Testis (tissue), 3 donors: ENCODE data around the gene CHIT1. TPM values are rescaled to one million over a fixed set of nuclear protein-coding genes. Genes with fewer than 3 reads are reported as not detected.

Experiments used
- DNase-seq: peaks from one replicate; pipeline ENCODE4 v3.0.0-alpha.2; 2019
- H3K27ac ChIP-seq, 2 donors: fragments of 200-600 bp; sonication (generic); one replicate each; pipeline ENCODE4 v1.5.1; 2019
- H3K27me3 ChIP-seq: fragments of 200-600 bp; sonication (generic); one replicate; pipeline ENCODE4 v1.5.1; 2019
- H3K36me3 ChIP-seq: fragments of 200-600 bp; sonication (generic); one replicate; pipeline ENCODE4 v1.5.1; 2017; ENCODE audit warnings: low read depth; ENCODE audit errors: missing control alignments
- H3K4me1 ChIP-seq: fragments of 200-600 bp; sonication (generic); one replicate; pipeline ENCODE4 v1.5.1; 2019
- H3K4me3 ChIP-seq, 2 donors: fragments of 200-600 bp; sonication (generic); one replicate each; pipeline ENCODE4 v1.5.1; 2017 to 2019
- H3K9me3 ChIP-seq: fragments of 200-600 bp; sonication (generic); one replicate; pipeline ENCODE4 v1.5.1; 2017
- CTCF ChIP-seq, 3 experiments: fragments of 450-650 bp in 2 of 3; fragments of 200-600 bp in 1 of 3; sonication (generic) in 1 of 3; IDR thresholded peaks; one replicate each; pipeline ENCODE4 v1.5.1; 2016 to 2019; ENCODE audit warnings: antibody characterized with exemption in 3 of 3, mild to moderate bottlenecking in 2 of 3, moderate library complexity in 1 of 3
- POLR2A ChIP-seq: fragments of 450-650 bp; IDR thresholded peaks from one replicate; pipeline ENCODE4 v1.6.1; 2017; ENCODE audit warnings: antibody characterized with exemption, mild to moderate bottlenecking, moderate library complexity
- WGBS, 2 donors: methylation state at CpG; one replicate each; pipeline ENCODE4 v1.1.5; 2018; 5-methylcytosine and 5-hydroxymethylcytosine counted together
- intact Hi-C: fragments of 100-400 bp; cut with DNase I; formaldehyde crosslinking; loops from one replicate; pipeline ENCODE4 v1.15.1; 2023; ENCODE audit warnings: low total_unique reads
- polyA plus RNA-seq: library from polyadenylated mRNA; stranded (reverse); fragments of 350-450 nt; fragmentation: Illumina TruSeq; extraction: RNeasy Lipid Tissue Mini Kit (QIAGEN cat#74804); gene quantifications from one replicate; pipeline ENCODE4 v1.2.3, GENCODE V29; 2014; ENCODE audit warnings: low read depth, low replicate concordance; ENCODE audit not compliant: insufficient read depth
- total RNA-seq, 2 donors: library from RNA; depleted of rRNA; stranded (reverse); fragments of >200 nt; gene quantifications; one replicate each; pipeline ENCODE4 v1.2.3, GENCODE V29; 2016

The CHIT1 gene
- total and polyA plus RNA-seq, 3 donors from 2014 or later = 0.08 to 9.9 (median 0.62) TPM

- intact Hi-C loops = loop anchor here (5.0 kb wide), 1 partner anchor 98 kb away; no protein-coding TSS in a partner anchor
- Histone ChIP-seq H3K4me1 (no peaks in the 10 kb centered on the region), H3K9me3 (no peaks in the 10 kb centered on the region), H3K27ac (no peak overlapping the region), H3K36me3 (no peaks in the 10 kb centered on the region), H3K4me3 (no peak overlapping the region), H3K27me3 (no peaks in the 10 kb centered on the region)
- no peak for DNase-seq
- TF ChIP-seq POLR2A (no peak), CTCF (IDR thresholded peaks at IDR 0.05) (no peak)
- 78 to 79% methylated on average over 9 of the region's 9 CpGs for WGBS, 2 donors
Observed at GRCh38 chr1:203215573-203215972, 13.9 kb downstream of the CHIT1 start.

- Histone ChIP-seq H3K4me3 (no peak overlapping the region), H3K9me3 (no peaks in the 10 kb centered on the region), H3K27me3 (no peaks in the 10 kb centered on the region), H3K27ac (no peak overlapping the region), H3K36me3 (no peaks in the 10 kb centered on the region), H3K4me1 (no peaks in the 10 kb centered on the region)
- TF ChIP-seq POLR2A = no peak
- TF ChIP-seq CTCF (IDR thresholded peaks at IDR 0.05) = no peak
- DNase-seq = no peak
- intact Hi-C loops = loop anchor here (5.0 kb wide), 1 partner anchor 98 kb away; no protein-coding TSS in a partner anchor
- WGBS, 2 donors = 85 to 88% methylated on average over 7 of the region's 7 CpGs
Observed at GRCh38 chr1:203214871-203215270, 14.6 kb downstream of the CHIT1 start.

- 86 to 88% methylated on average over 5 to 6 of the region's 6 CpGs for WGBS, 2 donors
- TF ChIP-seq CTCF (IDR thresholded peaks at IDR 0.05) = no peak
- TF ChIP-seq POLR2A = no peak
- H3K4me3 ChIP-seq = no peak overlapping the region
- no peaks in the 10 kb centered on the region for H3K9me3 ChIP-seq
- intact Hi-C loops = loop anchor here (2.0 kb wide), 1 partner anchor 174 kb away; no protein-coding TSS in a partner anchor
- no peaks in the 10 kb centered on the region for H3K27me3 ChIP-seq
- no peaks in the 10 kb centered on the region for H3K36me3 ChIP-seq
- no peaks in the 10 kb centered on the region for H3K4me1 ChIP-seq
- H3K27ac ChIP-seq = no peak overlapping the region
- no peak for DNase-seq
Observed at GRCh38 chr1:203213126-203213525, 16.3 kb downstream of the CHIT1 start.

- DNase-seq = no peak
- intact Hi-C loops = loop anchor here (2.0 kb wide), 1 partner anchor 173 kb away; no protein-coding TSS in a partner anchor
Observed at GRCh38 chr1:203211812-203212211, 17.7 kb downstream of the CHIT1 start.

More at GRCh38 chr1:203211812-203212211, 17.7 kb downstream of the CHIT1 start:
- no peak overlapping the region for H3K27ac ChIP-seq
- WGBS, 2 donors = 91 to 100% methylated on average over 3 of the region's 3 CpGs
- no peaks in the 10 kb centered on the region for H3K4me1 ChIP-seq
- no peaks in the 10 kb centered on the region for H3K27me3 ChIP-seq
- H3K9me3 ChIP-seq = no peaks in the 10 kb centered on the region
- H3K4me3 ChIP-seq = no peak overlapping the region
- TF ChIP-seq POLR2A = no peak
- no peak for TF ChIP-seq CTCF (IDR thresholded peaks at IDR 0.05)
- no peaks in the 10 kb centered on the region for H3K36me3 ChIP-seq
